Measurements from ENCODE around the gene PLEKHH1. TPM values are rescaled to one million over a fixed set of nuclear protein-coding genes. Genes with fewer than 3 reads are reported as not detected.

PLEKHH1 gene
- total and polyA plus RNA-seq, 9 of the 15 experiments (the other 6 are each of a cell fraction or from before 2014, with no cell fraction given) = 0.76 to 5.9 (median 2.9) TPM

- TF ChIP-seq, protein P1, sequence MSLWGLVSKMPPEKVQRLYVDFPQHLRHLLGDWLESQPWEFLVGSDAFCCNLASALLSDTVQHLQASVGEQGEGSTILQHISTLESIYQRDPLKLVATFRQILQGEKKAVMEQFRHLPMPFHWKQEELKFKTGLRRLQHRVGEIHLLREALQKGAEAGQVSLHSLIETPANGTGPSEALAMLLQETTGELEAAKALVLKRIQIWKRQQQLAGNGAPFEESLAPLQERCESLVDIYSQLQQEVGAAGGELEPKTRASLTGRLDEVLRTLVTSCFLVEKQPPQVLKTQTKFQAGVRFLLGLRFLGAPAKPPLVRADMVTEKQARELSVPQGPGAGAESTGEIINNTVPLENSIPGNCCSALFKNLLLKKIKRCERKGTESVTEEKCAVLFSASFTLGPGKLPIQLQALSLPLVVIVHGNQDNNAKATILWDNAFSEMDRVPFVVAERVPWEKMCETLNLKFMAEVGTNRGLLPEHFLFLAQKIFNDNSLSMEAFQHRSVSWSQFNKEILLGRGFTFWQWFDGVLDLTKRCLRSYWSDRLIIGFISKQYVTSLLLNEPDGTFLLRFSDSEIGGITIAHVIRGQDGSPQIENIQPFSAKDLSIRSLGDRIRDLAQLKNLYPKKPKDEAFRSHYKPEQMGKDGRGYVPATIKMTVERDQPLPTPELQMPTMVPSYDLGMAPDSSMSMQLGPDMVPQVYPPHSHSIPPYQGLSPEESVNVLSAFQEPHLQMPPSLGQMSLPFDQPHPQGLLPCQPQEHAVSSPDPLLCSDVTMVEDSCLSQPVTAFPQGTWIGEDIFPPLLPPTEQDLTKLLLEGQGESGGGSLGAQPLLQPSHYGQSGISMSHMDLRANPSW (CRISPR knock-in tag; IDR thresholded peaks at IDR 0.05) = no peak
- no peak for TF ChIP-seq ATF3 (IDR thresholded peaks at IDR 0.05)
- no peak for TF ChIP-seq ATF3 (CRISPR knock-in tag; conservative IDR thresholded peaks at IDR 0.05)
- no peak for TF ChIP-seq GTF3C2 (IDR thresholded peaks at IDR 0.05; ENCODE audit: borderline replicate concordance, extremely low read depth, insufficient read length)
- no peak for TF ChIP-seq ZNF146 (CRISPR knock-in tag; IDR thresholded peaks at IDR 0.05; ENCODE audit: unreplicated experiment)
- TF ChIP-seq ZNF212 (CRISPR knock-in tag; IDR thresholded peaks at IDR 0.05) = no peak
- no peak for TF ChIP-seq ZNF232 (CRISPR knock-in tag; IDR thresholded peaks at IDR 0.05)
- TF ChIP-seq EHMT2 (IDR thresholded peaks at IDR 0.05) = peak; percentile 46; the same call in 1 of the 2 replicates
- peak; percentile 95 to 96 for TF ChIP-seq NRF1 (conservative IDR thresholded peaks at IDR 0.05 in 1 of 2, IDR thresholded peaks at IDR 0.05 in 1 of 2)
- no peak for TF ChIP-seq NCOA4 (IDR thresholded peaks at IDR 0.05; ENCODE audit: partially characterized antibody)
- TF ChIP-seq, protein P2, sequence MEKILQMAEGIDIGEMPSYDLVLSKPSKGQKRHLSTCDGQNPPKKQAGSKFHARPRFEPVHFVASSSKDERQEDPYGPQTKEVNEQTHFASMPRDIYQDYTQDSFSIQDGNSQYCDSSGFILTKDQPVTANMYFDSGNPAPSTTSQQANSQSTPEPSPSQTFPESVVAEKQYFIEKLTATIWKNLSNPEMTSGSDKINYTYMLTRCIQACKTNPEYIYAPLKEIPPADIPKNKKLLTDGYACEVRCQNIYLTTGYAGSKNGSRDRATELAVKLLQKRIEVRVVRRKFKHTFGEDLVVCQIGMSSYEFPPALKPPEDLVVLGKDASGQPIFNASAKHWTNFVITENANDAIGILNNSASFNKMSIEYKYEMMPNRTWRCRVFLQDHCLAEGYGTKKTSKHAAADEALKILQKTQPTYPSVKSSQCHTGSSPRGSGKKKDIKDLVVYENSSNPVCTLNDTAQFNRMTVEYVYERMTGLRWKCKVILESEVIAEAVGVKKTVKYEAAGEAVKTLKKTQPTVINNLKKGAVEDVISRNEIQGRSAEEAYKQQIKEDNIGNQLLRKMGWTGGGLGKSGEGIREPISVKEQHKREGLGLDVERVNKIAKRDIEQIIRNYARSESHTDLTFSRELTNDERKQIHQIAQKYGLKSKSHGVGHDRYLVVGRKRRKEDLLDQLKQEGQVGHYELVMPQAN (IDR thresholded peaks at IDR 0.05; ENCODE audit: borderline replicate concordance) = peak; percentile 66
- TF ChIP-seq ZNF224 (CRISPR knock-in tag; IDR thresholded peaks at IDR 0.05) = no peak
- no peak for TF ChIP-seq HMG20A (CRISPR knock-in tag; conservative IDR thresholded peaks at IDR 0.05)
- TF ChIP-seq NONO (IDR thresholded peaks at IDR 0.05; ENCODE audit: low read depth in 2 of 2, low read length in 1 of 2) = 0 out of 4 replicates have a peak, but pooled peaks of 1 of the 2 experiments have one; percentile 38
- TF ChIP-seq BRF2 (IDR thresholded peaks at IDR 0.05; ENCODE audit: borderline replicate concordance, insufficient read depth, insufficient read length) = no peak
- no peak for TF ChIP-seq PTRF (tag; IDR thresholded peaks at IDR 0.05)
- TF ChIP-seq ZNF197 (CRISPR knock-in tag; IDR thresholded peaks at IDR 0.05; ENCODE audit: low read depth) = no peak
Measured at GRCh38 chr14:67599698-67600561, 66.8 kb downstream of the PLEKHH1 start, which contains the start of gene PIGH (continued).

Measured in K562 (cell line).